ENCODE results near the gene RBL1. TPM values are rescaled to one million over a fixed set of nuclear protein-coding genes. Genes with fewer than 3 reads are reported as not detected.

Gene RBL1
- total and polyA plus RNA-seq, 5 experiments from 2014 or later = 6.2 to 26.2 (median 7.6) TPM

- peaks cover 19 to 52% (median 38%) of the 10 kb centered on the region in 4 donors for H3K4me1 Mint-ChIP-seq
Observed at GRCh38 chr20:36956674-36957073, 139.1 kb downstream of the RBL1 start.

GRCh38 chr20:36956016-36956415 is 139.8 kb downstream of the RBL1 start:
- peak overlapping the region in 6 of 10 donors; percentile 28 to 97 (median 68) for H3K27ac Mint-ChIP-seq
- ATAC-seq (no peak), DNase-seq (no peak)
- no peak overlapping the region for H3K4me3 Mint-ChIP-seq
- POLR2A ChIA-PET = interaction anchor here (0.6 to 3.7 kb wide), 12 partner anchors 10 to 139 kb away, joined by 3 to 19 read pairs (median 4); no protein-coding TSS in a partner anchor
- H3K4me1 Mint-ChIP-seq = peaks cover 20 to 53% (median 38%) of the 10 kb centered on the region in 4 donors
- no peaks in the 10 kb centered on the region for H3K36me3 Mint-ChIP-seq
- no peaks in the 10 kb centered on the region for H3K27me3 Mint-ChIP-seq
- H3K9me3 Mint-ChIP-seq = no peaks in the 10 kb centered on the region

More at GRCh38 chr20:36956674-36957073, 139.1 kb downstream of the RBL1 start:
- Mint-ChIP-seq H3K9me3 (peaks cover 0 to 2% (median 0%) of the 10 kb centered on the region in 9 donors), H3K36me3 (no peaks in the 10 kb centered on the region), H3K4me3 (no peak overlapping the region), H3K27ac (no peak overlapping the region), H3K27me3 (no peaks in the 10 kb centered on the region)
- no peak for DNase-seq
- ATAC-seq = no peak
- POLR2A ChIA-PET = interaction anchor here (0.9 to 3.7 kb wide), 7 partner anchors 9 to 87 kb away, joined by 3 to 19 read pairs (median 4); no protein-coding TSS in a partner anchor

- Mint-ChIP-seq H3K4me1 (peaks cover 14 to 54% (median 42%) of the 10 kb centered on the region in 4 donors), H3K27me3 (no peaks in the 10 kb centered on the region), H3K27ac (peak overlapping the region; percentile 94 to 99 (median 98)), H3K9me3 (no peaks in the 10 kb centered on the region), H3K36me3 (peaks cover 6 to 19% (median 10%) of the 10 kb centered on the region in 3 donors), H3K4me3 (peak overlapping the region; percentile 88 to 100 (median 97))
- DNase-seq (no peak), ATAC-seq (no peak)
- POLR2A ChIA-PET = interaction anchor here (0.9 to 1.4 kb wide), 4 partner anchors 7 to 23 kb away, joined by 3 to 6 read pairs (median 4); no protein-coding TSS in a partner anchor
Observed at GRCh38 chr20:36951979-36952738, 143.6 kb downstream of the RBL1 start.

GRCh38 chr20:36951198-36951978 is 144.4 kb downstream of the RBL1 start, which contains the start of gene SAMHD1:
TSS of gene SAMHD1 (minus strand) at chr20:36951708. CDS start at chr20:36951643, 65 bp downstream.
- peaks cover 13 to 26% (median 15%) of the 10 kb centered on the region in 3 donors for H3K36me3 Mint-ChIP-seq
- DNase-seq = peak; percentile 66 to 90 (median 82)
- H3K4me3 Mint-ChIP-seq = peak within 1 kb of the TSS; percentile 88 to 100 (median 97)
- peaks cover 17 to 62% (median 47%) of the 10 kb centered on the region in 4 donors for H3K4me1 Mint-ChIP-seq
- no peaks in the 10 kb centered on the region for H3K27me3 Mint-ChIP-seq
- no peaks in the 10 kb centered on the region for H3K9me3 Mint-ChIP-seq
- peak; percentile 71 to 76 for ATAC-seq
- H3K27ac Mint-ChIP-seq = peak within 1 kb of the TSS; percentile 94 to 99 (median 98)
- POLR2A ChIA-PET = interaction anchor here (1.6 to 3.9 kb wide), 4 partner anchors 18 to 144 kb away, joined by 7 to 41 read pairs (median 17); partner anchors contain the start of gene RBL1

- Mint-ChIP-seq H3K36me3 (peaks cover 15 to 33% (median 15%) of the 10 kb centered on the region in 3 donors), H3K27ac (peak overlapping the region; percentile 94 to 99 (median 98)), H3K9me3 (no peaks in the 10 kb centered on the region), H3K4me3 (peak overlapping the region; percentile 88 to 100 (median 97)), H3K27me3 (no peaks in the 10 kb centered on the region), H3K4me1 (peaks cover 17 to 63% (median 50%) of the 10 kb centered on the region in 4 donors)
- peak; percentile 16 to 75 (median 59) for DNase-seq
- POLR2A ChIA-PET = interaction anchor here (0.6 to 3.9 kb wide), 10 partner anchors 12 to 145 kb away, joined by 3 to 41 read pairs (median 6); partner anchors contain the start of gene RBL1
- ATAC-seq = peak; percentile 15 to 17
Observed at GRCh38 chr20:36950414-36951197, 145.2 kb downstream of the RBL1 start.

Other genes with a start within 250 kb of the RBL1 start
- not detected for gene TLDC2, start 219.9 kb downstream of the RBL1 start, total RNA-seq
- under 1 TPM; 0.17 to 0.23 (median 0.20) TPM for gene TLDC2, start 219.9 kb downstream of the RBL1 start, polyA plus RNA-seq
- 100 to 1,000 TPM; 204 to 220 TPM for gene SAMHD1, start 144.3 kb downstream of the RBL1 start, total RNA-seq
- gene SAMHD1, start 144.3 kb downstream of the RBL1 start, polyA plus RNA-seq = 100 to 1,000 TPM; 212 to 247 (median 219) TPM
- 100 to 1,000 TPM in 1 of 2 experiments, 10 to 100 TPM in 1; 94.4 to 107 TPM for gene RPN2, start 83.3 kb upstream of the RBL1 start, total RNA-seq
- 100 to 1,000 TPM; 235 to 239 (median 236) TPM for gene RPN2, start 83.3 kb upstream of the RBL1 start, polyA plus RNA-seq
- 1 to 10 TPM in 1 of 2 experiments, under 1 TPM in 1; 0.71 to 1.9 TPM for gene MROH8, start 83.6 kb upstream of the RBL1 start, total RNA-seq
- 1 to 10 TPM in 1 of 3 donors, under 1 TPM in 2; 0.49 to 2.5 (median 0.66) TPM for gene MROH8, start 83.6 kb upstream of the RBL1 start, polyA plus RNA-seq
- not detected for gene GHRH, start 165.8 kb upstream of the RBL1 start, total RNA-seq
- not detected for gene GHRH, start 165.8 kb upstream of the RBL1 start, polyA plus RNA-seq
- 10 to 100 TPM; 11.5 to 12.8 TPM for gene MANBAL, start 193.7 kb upstream of the RBL1 start, total RNA-seq
- 10 to 100 TPM; 18.9 to 24.7 (median 24.3) TPM for gene MANBAL, start 193.7 kb upstream of the RBL1 start, polyA plus RNA-seq